HS-27A (cell line): ENCODE measurements around the gene KYNU.
"Not testable (repeated sequence)": the region's sequence is repeated elsewhere in the genome, so short reads cannot be mapped to it uniquely, and the experiment has no call there.

Experiments
- DNase-seq: peaks from one replicate; pipeline ENCODE4 v3.0.0-alpha.2; 2012; ENCODE audit warnings: low read depth, missing footprints

The KYNU gene

GRCh38 chr2:142918624-142919023, 41.2 kb downstream of the KYNU start:
- DNase-seq = peak; percentile 17

GRCh38 chr2:142920571-142920970, 43.1 kb downstream of the KYNU start:
- no peak for DNase-seq

- DNase-seq = no peak
Measured at GRCh38 chr2:142926445-142926844, 49.0 kb downstream of the KYNU start.

- no peak for DNase-seq
Measured at GRCh38 chr2:142930835-142931398, 53.5 kb downstream of the KYNU start.

GRCh38 chr2:142933916-142934315, 56.5 kb downstream of the KYNU start:
- DNase-seq = no peak

- no peak for DNase-seq
Measured at GRCh38 chr2:142935563-142936089, 58.2 kb downstream of the KYNU start.

- no peak for DNase-seq
Measured at GRCh38 chr2:142936629-142937028, 59.2 kb downstream of the KYNU start.

- no peak for DNase-seq
Measured at GRCh38 chr2:142937347-142937746, 59.9 kb downstream of the KYNU start.

- no peak for DNase-seq
Measured at GRCh38 chr2:142938240-142938639, 60.8 kb downstream of the KYNU start.

GRCh38 chr2:142940606-142941223, 63.3 kb downstream of the KYNU start:
- DNase-seq = no peak

GRCh38 chr2:142942690-142943089, 65.2 kb downstream of the KYNU start:
- no peak for DNase-seq

- DNase-seq = peak; percentile 33
Measured at GRCh38 chr2:142944264-142944663, 66.8 kb downstream of the KYNU start.

- DNase-seq = peak; percentile 12
Measured at GRCh38 chr2:142944721-142945120, 67.3 kb downstream of the KYNU start.

- no peak for DNase-seq
Measured at GRCh38 chr2:142946941-142947340, 69.5 kb downstream of the KYNU start.

- not testable (repeated sequence) for DNase-seq
Measured at GRCh38 chr2:142948723-142949122, 71.3 kb downstream of the KYNU start.

- DNase-seq = not testable (repeated sequence)
Measured at GRCh38 chr2:142950323-142950722, 72.9 kb downstream of the KYNU start.

GRCh38 chr2:142951190-142952007, 73.9 kb downstream of the KYNU start:
- DNase-seq = no peak

- DNase-seq = no peak
Measured at GRCh38 chr2:142952018-142952417, 74.6 kb downstream of the KYNU start.

GRCh38 chr2:142952793-142953494, 75.5 kb downstream of the KYNU start:
- DNase-seq = no peak

- no peak for DNase-seq
Measured at GRCh38 chr2:142954493-142954892, 77.0 kb downstream of the KYNU start.

GRCh38 chr2:142957144-142957543, 79.7 kb downstream of the KYNU start:
- no peak for DNase-seq

- DNase-seq = no peak
Measured at GRCh38 chr2:142961202-142961601, 83.7 kb downstream of the KYNU start.
